Gastroesophageal sphincter (tissue), 4 donors: Measurements from ENCODE around the gene NR2F2. TPM values are rescaled to one million over a fixed set of nuclear protein-coding genes. Genes with fewer than 3 reads are reported as not detected.
A peak's percentile ranks its signal among the peaks of the same experiment; 100 is the strongest.

ENCODE experiments used
- ATAC-seq: fragments of 150-250 bp; one replicate; pipeline ENCODE4 v1.9.1; 2016; ENCODE audit warnings: mild to moderate bottlenecking, moderate library complexity
- H3K27ac ChIP-seq, 4 donors: fragments of 200-600 bp; sonication (generic) in 3 of 4; 1 replicate in 3 of 4; 2 replicates in 1 of 4; pipeline ENCODE4 v1.5.1; 2016 to 2019
- H3K27me3 ChIP-seq: fragments of 200-600 bp; sonication (generic); one replicate; pipeline ENCODE4 v1.5.1; 2019
- H3K36me3 ChIP-seq, 2 donors: fragments of 200-600 bp; sonication (generic); one replicate each; pipeline ENCODE4 v1.5.1; 2019; ENCODE audit warnings: control low read depth in 1 of 2
- H3K4me1 ChIP-seq, 3 donors: fragments of 200-600 bp; sonication (generic); 1 replicate in 2 of 3; 2 replicates in 1 of 3; pipeline ENCODE4 v1.5.1; 2016 to 2019; ENCODE audit warnings: control low read depth in 2 of 3
- H3K4me3 ChIP-seq, 2 donors: fragments of 200-600 bp; sonication (generic); one replicate each; pipeline ENCODE4 v1.5.1; 2019; ENCODE audit warnings: mild to moderate bottlenecking in 1 of 2, moderate library complexity in 1 of 2
- H3K9me3 ChIP-seq, 3 donors: fragments of 200-600 bp; sonication (generic); one replicate each; pipeline ENCODE4 v1.5.1; 2017 to 2019; ENCODE audit warnings: control low read depth in 2 of 3
- CTCF ChIP-seq, 4 experiments: fragments of 200-600 bp in 2 of 4; fragments of 450-650 bp in 2 of 4; sonication (generic) in 1 of 4; IDR thresholded peaks; one replicate each; pipeline ENCODE4 v1.5.1; 2017 to 2019; ENCODE audit warnings: antibody characterized with exemption in 4 of 4, mild to moderate bottlenecking in 2 of 4, moderate library complexity in 2 of 4
- EP300 ChIP-seq: sonication (generic); formaldehyde crosslinking; IDR thresholded peaks from one replicate; pipeline ENCODE4 v1.6.1; 2017; ENCODE audit warnings: antibody characterized with exemption, mild to moderate bottlenecking
- POLR2A ChIP-seq, 2 donors: fragments of 450-650 bp; IDR thresholded peaks; one replicate each; pipeline ENCODE4 v1.6.1; 2017; ENCODE audit warnings: antibody characterized with exemption in 2 of 2, mild to moderate bottlenecking in 2 of 2, moderate library complexity in 1 of 2
- POLR2AphosphoS5 ChIP-seq: sonication (generic); formaldehyde crosslinking; IDR thresholded peaks from one replicate; pipeline ENCODE4 v1.6.1; 2017; ENCODE audit warnings: antibody characterized with exemption
- WGBS, 2 donors: methylation state at CpG; one replicate each; pipeline ENCODE4 v1.1.5; 2018; ENCODE audit warnings: low coverage in 1 of 2; 5-methylcytosine and 5-hydroxymethylcytosine counted together
- total RNA-seq, 4 donors: library from RNA; depleted of rRNA; stranded (reverse); fragments of >200 nt; gene quantifications; one replicate each; pipeline ENCODE4 v1.1.0, GENCODE V29; 2016

The NR2F2 gene
- total RNA-seq, 4 donors from 2014 or later: 82.7 to 126 (median 91.8) TPM

- Histone ChIP-seq H3K9me3 (no peaks in the 10 kb centered on the region), H3K27ac (no peak overlapping the region), H3K27me3 (no peaks in the 10 kb centered on the region), H3K4me1 (peaks cover 0 to 56% (median 3%) of the 10 kb centered on the region in 3 donors), H3K4me3 (no peak overlapping the region), H3K36me3 (no peaks in the 10 kb centered on the region)
- 47 to 67% methylated on average over 1 of the region's 1 CpG for WGBS, 2 donors
- no peak for TF ChIP-seq POLR2A (IDR thresholded peaks at IDR 0.05)
- ATAC-seq: no peak
Observed at GRCh38 chr15:96314963-96315362, 15.5 kb upstream of the NR2F2 start.

GRCh38 chr15:96316953-96317629, 13.4 kb upstream of the NR2F2 start:
- peak overlapping the region; percentile 14 to 24 for H3K4me3 ChIP-seq
- 40 to 44% methylated on average over 1 to 2 of the region's 2 CpGs for WGBS, 2 donors
- no peaks in the 10 kb centered on the region for H3K36me3 ChIP-seq
- peaks cover 0 to 63% (median 3%) of the 10 kb centered on the region in 3 donors for H3K4me1 ChIP-seq
- no peaks in the 10 kb centered on the region for H3K27me3 ChIP-seq
- ATAC-seq: peak; percentile 64
- no peak for TF ChIP-seq POLR2AphosphoS5
- no peak for TF ChIP-seq EP300
- TF ChIP-seq POLR2A (IDR thresholded peaks at IDR 0.05): no peak
- TF ChIP-seq CTCF (IDR thresholded peaks at IDR 0.05): no peak
- peak overlapping the region; percentile 67 to 98 (median 86) for H3K27ac ChIP-seq
- no peaks in the 10 kb centered on the region for H3K9me3 ChIP-seq

- H3K9me3 ChIP-seq: no peaks in the 10 kb centered on the region
- H3K27me3 ChIP-seq: no peaks in the 10 kb centered on the region
- peaks cover 3 to 87% (median 12%) of the 10 kb centered on the region in 3 donors for H3K4me1 ChIP-seq
- H3K27ac ChIP-seq: peak overlapping the region; percentile 64 to 98 (median 80)
- no peaks in the 10 kb centered on the region for H3K36me3 ChIP-seq
- TF ChIP-seq POLR2A (IDR thresholded peaks at IDR 0.05) (no peak), POLR2AphosphoS5 (no peak), CTCF (IDR thresholded peaks at IDR 0.05) (peak in 1 of 4 experiments; percentile 6), EP300 (no peak)
- 43 to 47% methylated on average over 2 of the region's 2 CpGs for WGBS, 2 donors
- no peak for ATAC-seq
- H3K4me3 ChIP-seq: peak overlapping the region in 1 of 2 donors; percentile 63
Observed at GRCh38 chr15:96320107-96320506, 10.4 kb upstream of the NR2F2 start.

GRCh38 chr15:96320703-96321638, 9.5 kb upstream of the NR2F2 start:
- Histone ChIP-seq H3K27ac (peak overlapping the region; percentile 64 to 98 (median 94)), H3K4me3 (peak overlapping the region; percentile 37 to 63), H3K27me3 (no peaks in the 10 kb centered on the region), H3K4me1 (peaks cover 3 to 81% (median 9%) of the 10 kb centered on the region in 3 donors), H3K36me3 (no peaks in the 10 kb centered on the region), H3K9me3 (no peaks in the 10 kb centered on the region)
- TF ChIP-seq CTCF (IDR thresholded peaks at IDR 0.05) (no peak), POLR2AphosphoS5 (peak; percentile 39), POLR2A (IDR thresholded peaks at IDR 0.05) (peak in 1 of 2 donors; percentile 12), EP300 (no peak)
- WGBS, 2 donors: 9 to 17% methylated on average over 11 to 24 of the region's 28 CpGs
- no peak for ATAC-seq
